OCI-LY7 (cell line): ENCODE measurements around the gene PTGES. TPM values are rescaled to one million over a fixed set of nuclear protein-coding genes. Genes with fewer than 3 reads are reported as not detected.
"Not testable (repeated sequence)": the region's sequence is repeated elsewhere in the genome, so short reads cannot be mapped to it uniquely, and the experiment has no call there.

Experiments used
- BruUV-seq: library from RNA; stranded (reverse); fragments of 400-500 nt; replicated peaks from 2 replicates; lab custom pipeline; 2021; lab: Mats Ljungman, UMichigan
- CTCF ChIA-PET: fragments of 300-600 bp; sonication (Branson Sonifier 250); formaldehyde crosslinking; loops from one replicate; lab custom pipeline; 2022; ENCODE audit warnings: antibody characterized with exemption; ENCODE audit not compliant: unreplicated experiment; lab: Charles Lee
- POLR2A ChIA-PET: fragments of 300-600 bp; sonication (Branson Sonifier 250); formaldehyde crosslinking; loops from one replicate; lab custom pipeline; 2022; ENCODE audit warnings: antibody characterized with exemption; lab: Charles Lee
- DNase-seq: peaks from one replicate; pipeline ENCODE4 v3.0.0-alpha.2; 2015; ENCODE audit warnings: low spot score
- H2AFZ ChIP-seq: fragments of 200-600 bp; sonication (generic), shearing (Covaris generic); 2 replicates; pipeline ENCODE4 v1.6.1; 2014; ENCODE audit warnings: mild to moderate bottlenecking, antibody characterized with exemption, low read length, moderate library complexity
- H3K27ac ChIP-seq: fragments of 200-600 bp; sonication (generic); 2 replicates; pipeline ENCODE4 v1.5.1; 2014; ENCODE audit warnings: mixed run types, low read depth, mild to moderate bottlenecking, moderate library complexity, low read length, inconsistent platforms; ENCODE audit not compliant: poor library complexity, severe bottlenecking
- H3K36me3 ChIP-seq: fragments of 200-600 bp; sonication (generic); 2 replicates; pipeline ENCODE4 v1.6.1; 2014; ENCODE audit warnings: mild to moderate bottlenecking, antibody characterized with exemption, low read length, moderate library complexity, mixed read lengths; ENCODE audit not compliant: insufficient read depth
- H3K4me1 ChIP-seq: fragments of 200-600 bp; sonication (generic); 2 replicates; pipeline ENCODE4 v1.5.1; 2014; ENCODE audit warnings: mild to moderate bottlenecking, low read length; ENCODE audit not compliant: insufficient read depth, poor library complexity, severe bottlenecking
- H3K4me2 ChIP-seq: fragments of 200-600 bp; sonication (generic); 2 replicates; pipeline ENCODE4 v1.6.1; 2014; ENCODE audit warnings: mild to moderate bottlenecking, low read length
- H3K4me3 ChIP-seq: fragments of 200-600 bp; sonication (generic); 2 replicates; pipeline ENCODE4 v1.5.1; 2014; ENCODE audit warnings: mild to moderate bottlenecking, low read depth, low read length; ENCODE audit not compliant: poor library complexity, severe bottlenecking
- H3K79me2 ChIP-seq: fragments of 200-600 bp; sonication (generic); 2 replicates; pipeline ENCODE4 v1.6.1; 2016; ENCODE audit warnings: low read depth, mild to moderate bottlenecking, low read length, moderate library complexity, mixed read lengths; ENCODE audit not compliant: insufficient read depth
- H3K9me2 ChIP-seq: fragments of 200-600 bp; sonication (generic); 2 replicates; pipeline ENCODE4 v1.6.1; 2016; ENCODE audit warnings: mild to moderate bottlenecking, low read length, mixed read lengths; ENCODE audit not compliant: insufficient read depth
- H3K9me3 ChIP-seq: fragments of 200-600 bp; sonication (generic); 2 replicates; pipeline ENCODE4 v1.6.1; 2014; ENCODE audit warnings: mild to moderate bottlenecking, mixed run types, low read length, mixed read lengths
- H4K20me1 ChIP-seq: fragments of 200-600 bp; sonication (generic); 2 replicates; pipeline ENCODE4 v1.6.1; 2014; ENCODE audit warnings: mild to moderate bottlenecking, antibody characterized with exemption, low read length, moderate library complexity, mixed read lengths; ENCODE audit not compliant: insufficient read depth
- CTCF ChIP-seq: fragments of 200-600 bp; sonication (generic); conservative IDR thresholded peaks from 2 replicates; pipeline ENCODE4 v1.5.1; 2014; ENCODE audit warnings: mild to moderate bottlenecking, antibody characterized with exemption, low read length, moderate library complexity, mixed read lengths
- EZH2phosphoT487 ChIP-seq: fragments of 200-600 bp; sonication (generic); IDR thresholded peaks from 2 replicates; pipeline ENCODE4 v1.6.1; 2018; ENCODE audit warnings: low read depth, borderline replicate concordance, mild to moderate bottlenecking, mixed run types, antibody characterized with exemption, low read length, moderate library complexity, mixed read lengths
- intact Hi-C: fragments of 100-400 bp; cut with micrococcal nuclease; formaldehyde crosslinking; loops from one replicate; pipeline ENCODE4 v1.10.0; 2022; ENCODE audit not compliant: unreplicated experiment
- total RNA-seq, 2 experiments: library from RNA; depleted of rRNA in 1 of 2; stranded (reverse); fragments of >200 nt in 1 of 2; shearing (Covaris generic) in 1 of 2; gene quantifications; 2 replicates each; pipeline ENCODE4 v1.2.3, GENCODE V29; 2014 to 2022

The PTGES gene
- total RNA-seq, 2 experiments from 2014 or later, result not detected

GRCh38 chr9:129761901-129762369 lies 9.1 kb upstream of the PTGES start:
- Histone ChIP-seq H3K27ac (no peak overlapping the region), H3K9me3 (no peaks in the 10 kb centered on the region), H3K4me1 (no peaks in the 10 kb centered on the region), H2AFZ (no peak overlapping the region), H4K20me1 (no peaks in the 10 kb centered on the region), H3K4me3 (no peak overlapping the region), H3K9me2 (no peaks in the 10 kb centered on the region), H3K4me2 (no peak overlapping the region), H3K36me3 (no peaks in the 10 kb centered on the region), H3K79me2 (no peaks in the 10 kb centered on the region)
- TF ChIP-seq CTCF (no peak), EZH2phosphoT487 (no peak)
- ChIA-PET CTCF (no interaction called here), POLR2A (interaction anchor here (0.6 to 0.7 kb wide), 2 partner anchors 16 to 366 kb away, joined by 3 to 4 read pairs; no protein-coding TSS in a partner anchor)
- intact Hi-C loops, result no loop called here
- BruUV-seq, result no TSS peak
- no peak for DNase-seq

- CTCF ChIA-PET, result no interaction called here
- no TSS peak for BruUV-seq
These were observed 8.6 kb upstream of the PTGES start for GRCh38 chr9:129761293-129761900.

GRCh38 chr9:129760784-129761183 lies 7.9 kb upstream of the PTGES start:
- H3K36me3 ChIP-seq, H3K27ac ChIP-seq, CTCF ChIA-PET, DNase-seq, H3K79me2 ChIP-seq, H3K9me3 ChIP-seq, H4K20me1 ChIP-seq, intact Hi-C loops, H3K4me2 ChIP-seq, POLR2A ChIA-PET, H2AFZ ChIP-seq, BruUV-seq, H3K9me2 ChIP-seq, H3K4me3 ChIP-seq, H3K4me1 ChIP-seq: not testable (repeated sequence)

More at GRCh38 chr9:129761293-129761900, 8.6 kb upstream of the PTGES start:
- DNase-seq, result no peak
- POLR2A ChIA-PET, result interaction anchor here (0.7 kb wide), 1 partner anchor 366 kb away, joined by 4 read pairs; no protein-coding TSS in a partner anchor
- no peaks in the 10 kb centered on the region for H3K9me2 ChIP-seq
- no peaks in the 10 kb centered on the region for H3K4me1 ChIP-seq
- no peak overlapping the region for H3K4me3 ChIP-seq
- H3K79me2 ChIP-seq, result no peaks in the 10 kb centered on the region
- intact Hi-C loops, result no loop called here
- H3K36me3 ChIP-seq, result no peaks in the 10 kb centered on the region
- no peak overlapping the region for H3K27ac ChIP-seq
- H2AFZ ChIP-seq, result no peak overlapping the region
- TF ChIP-seq CTCF, result no peak
- TF ChIP-seq EZH2phosphoT487, result no peak
- no peak overlapping the region for H3K4me2 ChIP-seq
- H4K20me1 ChIP-seq, result no peaks in the 10 kb centered on the region
- H3K9me3 ChIP-seq, result no peaks in the 10 kb centered on the region
